CD14-positive monocyte (primary cell): ENCODE measurements around the gene ZNF433. TPM values are rescaled to one million over a fixed set of nuclear protein-coding genes. Genes with fewer than 3 reads are reported as not detected.
A peak's percentile ranks its signal among the peaks of the same experiment; 100 is the strongest.

Experiments
- DNase-seq, 3 donors: peaks; one replicate each; pipeline ENCODE4 v3.0.0-alpha.2; 2011 to 2022
- H2AFZ ChIP-seq: 2 replicates; pipeline ENCODE4 v1.6.0; 2012; ENCODE audit warnings: mild to moderate bottlenecking, low read depth, low read length, inconsistent platforms; ENCODE audit not compliant: insufficient read depth, poor library complexity, severe bottlenecking
- H3K27ac ChIP-seq, 2 donors: 1 replicate in 1 of 2; 2 replicates in 1 of 2; pipeline ENCODE4 v1.5.1; 2012 to 2013; ENCODE audit warnings: low read length in 2 of 2, control low read depth in 1 of 2, inconsistent platforms in 1 of 2, low read depth in 1 of 2, mild to moderate bottlenecking in 1 of 2
- H3K27me3 ChIP-seq, 2 donors: one replicate each; pipeline versions ENCODE4 v1.6.0 to v1.6.1; 2011 to 2013; ENCODE audit warnings: low read length in 2 of 2; ENCODE audit not compliant: control insufficient read depth in 2 of 2, insufficient read depth in 2 of 2
- H3K36me3 ChIP-seq, 2 donors: replicated peaks in 1 of 2; 1 replicate in 1 of 2; 2 replicates in 1 of 2; pipeline versions ENCODE4 v1.5.1 to v1.6.1; 2012 to 2013; ENCODE audit warnings: low read length in 2 of 2, control low read depth in 1 of 2, inconsistent platforms in 1 of 2, mild to moderate bottlenecking in 1 of 2; ENCODE audit not compliant: insufficient read depth in 2 of 2, control insufficient read depth in 1 of 2
- H3K4me1 ChIP-seq, 2 donors: 1 replicate in 1 of 2; 2 replicates in 1 of 2; pipeline versions ENCODE4 v1.5.1 to v1.6.1; 2012 to 2013; ENCODE audit warnings: low read length in 2 of 2, control low read depth in 1 of 2, inconsistent platforms in 1 of 2, mild to moderate bottlenecking in 1 of 2, moderate library complexity in 1 of 2; ENCODE audit not compliant: insufficient read depth in 2 of 2, control insufficient read depth in 1 of 2
- H3K4me2 ChIP-seq: replicated peaks from 2 replicates; pipeline ENCODE3; 2012; ENCODE audit warnings: low read length, moderate library complexity, mild to moderate bottlenecking; ENCODE audit not compliant: poor library complexity, severe bottlenecking; ENCODE audit errors: extremely low read depth
- H3K4me3 ChIP-seq, 3 experiments: fragments of 200-600 bp in 1 of 3; sonication (generic) in 1 of 3; replicated peaks in 1 of 3; 1 replicate in 2 of 3; 2 replicates in 1 of 3; pipeline ENCODE4 v1.5.1; 2011 to 2013; ENCODE audit warnings: low read length in 3 of 3, mild to moderate bottlenecking in 3 of 3, control low read depth in 2 of 3, low read depth in 2 of 3, inconsistent platforms in 1 of 3, moderate library complexity in 1 of 3
- H3K79me2 ChIP-seq: 2 replicates; pipeline ENCODE4 v1.6.0; 2012; ENCODE audit warnings: mild to moderate bottlenecking, control low read depth, inconsistent platforms, low read length, moderate library complexity; ENCODE audit not compliant: insufficient read depth
- H3K9ac ChIP-seq: 2 replicates; pipeline ENCODE4 v1.6.0; 2017; ENCODE audit warnings: low read length, mild to moderate bottlenecking; ENCODE audit not compliant: insufficient read depth, poor library complexity, severe bottlenecking
- H3K9me3 ChIP-seq, 2 donors: replicated peaks in 1 of 2; 1 replicate in 1 of 2; 2 replicates in 1 of 2; pipeline versions ENCODE4 v1.5.1 to v1.6.1; 2012 to 2013; ENCODE audit warnings: low read length in 2 of 2, control low read depth in 1 of 2; ENCODE audit not compliant: control insufficient read depth in 1 of 2, insufficient read depth in 1 of 2
- H4K20me1 ChIP-seq: 2 replicates; pipeline ENCODE4 v1.6.0; 2012; ENCODE audit warnings: mild to moderate bottlenecking, low read length, control low read depth, moderate library complexity; ENCODE audit not compliant: insufficient read depth
- H3K27ac Mint-ChIP-seq, 7 donors: one replicate each; pipeline ENCODE4 v1.8.0; 2020; ENCODE audit warnings: mild to moderate bottlenecking in 7 of 7, mixed read lengths in 7 of 7, moderate library complexity in 6 of 7, inconsistent platforms in 2 of 7
- H3K27me3 Mint-ChIP-seq, 3 donors: one replicate each; pipeline ENCODE4 v1.8.0; 2021 to 2022; ENCODE audit warnings: low read depth in 3 of 3, mild to moderate bottlenecking in 3 of 3, mixed read lengths in 3 of 3, moderate library complexity in 3 of 3, inconsistent platforms in 1 of 3
- H3K36me3 Mint-ChIP-seq, 2 donors: one replicate each; pipeline ENCODE4 v1.8.0; 2020; ENCODE audit warnings: mixed read lengths in 2 of 2, inconsistent platforms in 1 of 2, mild to moderate bottlenecking in 1 of 2
- H3K4me1 Mint-ChIP-seq: one replicate; pipeline ENCODE4 v1.8.0; 2020; ENCODE audit warnings: mild to moderate bottlenecking, mixed read lengths
- H3K4me3 Mint-ChIP-seq, 2 donors: one replicate each; pipeline ENCODE4 v1.8.0; 2020; ENCODE audit warnings: mild to moderate bottlenecking in 2 of 2, mixed read lengths in 2 of 2, moderate library complexity in 1 of 2
- H3K9me3 Mint-ChIP-seq, 7 donors: one replicate each; pipeline ENCODE4 v1.8.0; 2020 to 2022; ENCODE audit warnings: mixed read lengths in 7 of 7, mild to moderate bottlenecking in 6 of 7, moderate library complexity in 6 of 7, inconsistent platforms in 2 of 7
- CTCF ChIP-seq: fragments of 200-600 bp; IDR thresholded peaks from one replicate; pipeline ENCODE4 v1.8.0; 2022; ENCODE audit warnings: antibody characterized with exemption, mild to moderate bottlenecking
- WGBS: methylation state at CpG from one replicate; pipeline ENCODE4 v1.1.5; 2013; ENCODE audit warnings: missing lambda C conversion rate; ENCODE audit not compliant: insufficient coverage; 5-methylcytosine and 5-hydroxymethylcytosine counted together
- intact Hi-C, 2 donors: fragments of 100-400 bp; cut with micrococcal nuclease; formaldehyde crosslinking; loops; one replicate each; pipeline versions ENCODE4 v1.15.0 to v1.15.1; 2023
- polyA plus RNA-seq, 3 donors: library from polyadenylated mRNA; depleted of rRNA in 1 of 3; unstranded in 2 of 3; stranded (reverse) in 1 of 3; fragments of 300-500 nt in 2 of 3; fragments of >200 nt in 1 of 3; fragmentation: Illumina TruSeq in 2 of 3; gene quantifications; 1 replicate in 2 of 3; 2 replicates in 1 of 3; pipeline ENCODE4 v1.2.3, GENCODE V29; 2012 to 2021

Gene ZNF433
- polyA plus RNA-seq, 3 donors, result 0.50 to 1.1 (median 0.76) TPM

DNA sequence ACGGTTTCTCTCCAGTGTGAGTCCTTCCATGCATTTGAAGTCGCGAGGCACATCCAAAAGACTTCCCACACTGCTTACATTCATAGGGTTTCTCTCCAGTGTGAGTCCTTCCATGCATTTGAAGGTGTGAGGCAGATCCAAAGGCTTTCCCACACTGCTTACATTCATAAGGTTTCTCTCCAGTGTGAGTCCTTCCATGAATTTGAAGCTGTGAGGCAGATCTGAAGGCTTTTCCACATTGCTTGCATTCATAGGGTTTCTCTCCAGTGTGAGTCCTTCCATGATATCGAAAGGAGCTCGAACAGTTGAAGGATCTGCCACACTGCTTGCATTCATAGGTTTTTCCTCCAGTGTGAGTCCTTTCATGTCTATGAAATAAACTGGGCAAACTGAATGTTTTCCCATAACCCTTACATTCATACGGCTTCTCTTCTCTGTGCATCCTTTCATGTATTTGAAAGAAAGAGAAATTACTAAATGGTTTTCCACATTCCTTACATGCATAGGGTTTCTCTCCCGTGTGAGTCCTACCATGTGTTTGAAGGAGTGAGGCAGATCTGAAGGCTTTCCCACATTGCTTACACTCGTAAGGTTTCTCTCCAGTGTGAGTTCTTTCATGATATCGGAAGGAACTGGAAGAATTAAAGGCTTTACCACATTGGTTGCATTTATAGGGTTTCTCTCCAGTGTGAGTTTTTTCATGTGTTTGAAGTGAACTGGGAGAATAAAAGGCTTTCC is 20.3 kb downstream of the ZNF433 start:
- no peaks in the 10 kb centered on the region for H3K4me1 Mint-ChIP-seq
- Histone ChIP-seq H3K27ac (no peak overlapping the region), H3K4me3 (peak overlapping the region in 1 of 3 experiments; percentile 36), H3K4me2 (no peak overlapping the region), H4K20me1 (no peaks in the 10 kb centered on the region), H3K4me1 (no peaks in the 10 kb centered on the region), H3K9ac (no peak overlapping the region), H3K79me2 (no peaks in the 10 kb centered on the region), H3K36me3 (peaks cover 10 to 79% of the 10 kb centered on the region in 2 donors), H3K27me3 (no peaks in the 10 kb centered on the region), H3K9me3 (peaks cover 82 to 96% of the 10 kb centered on the region in 2 donors), H2AFZ (no peak overlapping the region)
- peaks cover 0 to 1% (median 0%) of the 10 kb centered on the region in 3 donors for H3K27me3 Mint-ChIP-seq
- intact Hi-C loops, result no loop called here
- H3K9me3 Mint-ChIP-seq, result peaks cover 57 to 96% (median 93%) of the 10 kb centered on the region in 7 donors
- WGBS, result no CpG with 5 or more reads among the region's 9 CpGs
- H3K4me3 Mint-ChIP-seq, result no peak overlapping the region
- peaks cover 45 to 70% of the 10 kb centered on the region in 2 donors for H3K36me3 Mint-ChIP-seq
- no peak overlapping the region for H3K27ac Mint-ChIP-seq
- no peak for DNase-seq
- TF ChIP-seq CTCF, result no peak

DNA sequence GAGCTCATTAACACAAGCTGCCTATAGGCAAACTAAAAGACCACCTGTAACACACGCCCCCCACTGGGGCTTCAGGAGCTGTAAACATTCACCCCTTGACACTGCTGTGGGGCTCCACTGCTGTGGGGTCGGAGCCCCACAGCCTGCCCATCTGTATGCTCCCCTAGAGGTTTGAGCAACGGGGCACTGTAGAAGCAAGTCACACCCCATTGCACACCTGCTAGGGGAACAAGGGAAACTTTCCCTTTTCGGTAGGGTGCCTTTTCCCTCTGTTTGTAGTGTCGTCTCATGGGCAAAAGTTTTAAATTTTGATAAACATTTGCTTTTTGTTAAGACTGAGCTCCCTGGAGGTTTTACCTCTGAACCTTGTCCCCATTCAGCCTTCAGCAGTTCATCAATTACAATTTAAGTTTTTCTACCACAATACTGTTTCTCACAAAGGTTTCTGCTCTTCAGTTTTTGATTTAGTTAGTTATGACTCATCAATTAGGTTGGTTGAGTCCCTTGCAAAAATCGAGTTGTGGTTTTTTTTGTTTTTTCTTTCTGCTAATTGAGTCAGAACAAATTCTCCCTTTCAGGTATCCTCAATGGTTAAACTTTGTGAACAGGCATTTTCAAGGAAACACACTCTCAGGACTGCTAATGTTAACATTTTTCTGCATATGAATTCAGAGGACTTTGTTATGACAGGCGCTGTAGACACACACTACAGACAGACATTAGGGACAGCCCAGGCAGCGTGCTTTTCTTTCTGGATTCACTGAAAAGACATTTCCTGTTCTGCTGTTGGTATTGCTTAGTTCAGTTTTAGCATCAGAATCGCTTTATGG is 35.1 kb downstream of the ZNF433 start:
- intact Hi-C loops, result no loop called here
- H3K9me3 Mint-ChIP-seq, result peaks cover 24 to 76% (median 72%) of the 10 kb centered on the region in 7 donors
- Histone ChIP-seq H3K27me3 (no peaks in the 10 kb centered on the region), H3K9me3 (peaks cover 62 to 77% of the 10 kb centered on the region in 2 donors), H2AFZ (no peak overlapping the region), H3K4me1 (no peaks in the 10 kb centered on the region), H3K4me2 (no peak overlapping the region), H3K79me2 (peaks cover 36% of the 10 kb centered on the region), H3K9ac (no peak overlapping the region), H3K36me3 (peaks cover 13 to 66% of the 10 kb centered on the region in 2 donors), H3K4me3 (peak overlapping the region in 1 of 3 experiments; percentile 3), H4K20me1 (no peaks in the 10 kb centered on the region), H3K27ac (no peak overlapping the region)
- H3K27me3 Mint-ChIP-seq, result peaks cover 0 to 1% (median 0%) of the 10 kb centered on the region in 3 donors
- H3K4me1 Mint-ChIP-seq, result no peaks in the 10 kb centered on the region
- no peak overlapping the region for H3K27ac Mint-ChIP-seq
- peaks cover 34 to 61% of the 10 kb centered on the region in 2 donors for H3K36me3 Mint-ChIP-seq
- H3K4me3 Mint-ChIP-seq, result no peak overlapping the region
- DNase-seq, result no peak
- WGBS, result 100% methylated on average over 3 of the region's 9 CpGs
- no peak for TF ChIP-seq CTCF
